Liver (tissue), 3 donors: ENCODE results near the gene TBL1XR1.
A peak's percentile ranks its signal among the peaks of the same experiment; 100 is the strongest.

Source experiments
- ATF3 ChIP-seq: IDR thresholded peaks from 2 replicates; pipeline ENCODE4 v1.6.1; 2016; ENCODE audit warnings: antibody characterized with exemption
- CTCF ChIP-seq: fragments of 150-350 bp; IDR thresholded peaks from 2 replicates; pipeline ENCODE4 v1.5.1; 2017; ENCODE audit warnings: improper control_type of control experiment, low read depth, low read length; ENCODE audit not compliant: missing input control
- EGR1 ChIP-seq, 2 donors: IDR thresholded peaks; 2 replicates each; pipeline ENCODE4 v1.6.1; 2016 to 2018; ENCODE audit warnings: antibody characterized with exemption in 2 of 2, low read depth in 2 of 2
- GABPA ChIP-seq, 2 donors: IDR thresholded peaks in 1 of 2; conservative IDR thresholded peaks in 1 of 2; 2 replicates each; pipeline ENCODE4 v1.6.1; 2016; ENCODE audit warnings: antibody characterized with exemption in 2 of 2, mild to moderate bottlenecking in 1 of 2, moderate library complexity in 1 of 2
- HNF4G ChIP-seq: IDR thresholded peaks from 2 replicates; pipeline ENCODE4 v1.6.1; 2016; ENCODE audit warnings: antibody characterized with exemption
- JUND ChIP-seq, 2 donors: IDR thresholded peaks; 2 replicates each; pipeline ENCODE4 v1.6.1; 2016; ENCODE audit warnings: antibody characterized with exemption in 2 of 2
- RAD21 ChIP-seq, 2 donors: IDR thresholded peaks; 2 replicates each; pipeline ENCODE4 v1.6.1; 2016; ENCODE audit warnings: antibody characterized with exemption in 2 of 2, mild to moderate bottlenecking in 2 of 2
- REST ChIP-seq: IDR thresholded peaks from 2 replicates; pipeline ENCODE4 v1.6.1; 2016; ENCODE audit warnings: antibody characterized with exemption, mild to moderate bottlenecking
- RXRA ChIP-seq, 2 donors: IDR thresholded peaks; 2 replicates each; pipeline ENCODE4 v1.6.1; 2017 to 2018; ENCODE audit warnings: antibody characterized with exemption in 2 of 2, mild to moderate bottlenecking in 1 of 2
- SP1 ChIP-seq: IDR thresholded peaks from 2 replicates; pipeline ENCODE4 v1.6.1; 2018; ENCODE audit warnings: antibody characterized with exemption, mild to moderate bottlenecking
- TAF1 ChIP-seq: conservative IDR thresholded peaks from 2 replicates; pipeline ENCODE4 v1.6.1; 2016; ENCODE audit warnings: antibody characterized with exemption, mild to moderate bottlenecking
- YY1 ChIP-seq: IDR thresholded peaks from 2 replicates; pipeline ENCODE4 v1.6.1; 2016; ENCODE audit warnings: antibody characterized with exemption, mild to moderate bottlenecking
- TF ChIP-seq, protein P1 (sequence below): IDR thresholded peaks from 2 replicates; pipeline ENCODE4 v1.6.1; 2016; ENCODE audit warnings: antibody characterized with exemption
- TF ChIP-seq, protein P2 (sequence below): IDR thresholded peaks from 2 replicates; pipeline ENCODE4 v1.6.1; 2016; ENCODE audit warnings: antibody characterized with exemption
- donor health status: healthy.
- donor health status: healthy.

- no peak for TF ChIP-seq CTCF
- TF ChIP-seq REST: no peak
- TF ChIP-seq HNF4G: no peak
- no peak for TF ChIP-seq TAF1
- peak in 1 of 2 donors; percentile 11 for TF ChIP-seq RXRA (IDR thresholded peaks at IDR 0.05)
- TF ChIP-seq, protein P1, sequence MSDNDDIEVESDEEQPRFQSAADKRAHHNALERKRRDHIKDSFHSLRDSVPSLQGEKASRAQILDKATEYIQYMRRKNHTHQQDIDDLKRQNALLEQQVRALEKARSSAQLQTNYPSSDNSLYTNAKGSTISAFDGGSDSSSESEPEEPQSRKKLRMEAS: no peak
- TF ChIP-seq RAD21 (IDR thresholded peaks at IDR 0.05): no peak
- peak; percentile 39 for TF ChIP-seq YY1
- TF ChIP-seq ATF3: no peak
- TF ChIP-seq, protein P2, sequence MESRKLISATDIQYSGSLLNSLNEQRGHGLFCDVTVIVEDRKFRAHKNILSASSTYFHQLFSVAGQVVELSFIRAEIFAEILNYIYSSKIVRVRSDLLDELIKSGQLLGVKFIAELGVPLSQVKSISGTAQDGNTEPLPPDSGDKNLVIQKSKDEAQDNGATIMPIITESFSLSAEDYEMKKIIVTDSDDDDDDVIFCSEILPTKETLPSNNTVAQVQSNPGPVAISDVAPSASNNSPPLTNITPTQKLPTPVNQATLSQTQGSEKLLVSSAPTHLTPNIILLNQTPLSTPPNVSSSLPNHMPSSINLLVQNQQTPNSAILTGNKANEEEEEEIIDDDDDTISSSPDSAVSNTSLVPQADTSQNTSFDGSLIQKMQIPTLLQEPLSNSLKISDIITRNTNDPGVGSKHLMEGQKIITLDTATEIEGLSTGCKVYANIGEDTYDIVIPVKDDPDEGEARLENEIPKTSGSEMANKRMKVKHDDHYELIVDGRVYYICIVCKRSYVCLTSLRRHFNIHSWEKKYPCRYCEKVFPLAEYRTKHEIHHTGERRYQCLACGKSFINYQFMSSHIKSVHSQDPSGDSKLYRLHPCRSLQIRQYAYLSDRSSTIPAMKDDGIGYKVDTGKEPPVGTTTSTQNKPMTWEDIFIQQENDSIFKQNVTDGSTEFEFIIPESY: no peak
- TF ChIP-seq GABPA (IDR thresholded peaks at IDR 0.05 in 1 of 2, conservative IDR thresholded peaks at IDR 0.05 in 1 of 2): no peak
- no peak for TF ChIP-seq SP1
- no peak for TF ChIP-seq JUND (IDR thresholded peaks at IDR 0.05)
- no peak for TF ChIP-seq EGR1 (IDR thresholded peaks at IDR 0.05; ENCODE audit: low read depth in 2 of 2)
These were observed 15.9 kb downstream of the TBL1XR1 start for GRCh38 chr3:177181418-177181817.
